HK-2 (cell line): ENCODE measurements around the gene ARHGEF10L.
A peak's percentile ranks its signal among the peaks of the same experiment; 100 is the strongest.

Source experiments
- DNase-seq: peaks from one replicate; pipeline ENCODE4 v3.0.0-alpha.2; 2018; ENCODE audit not compliant: unreplicated experiment

ARHGEF10L gene

DNA sequence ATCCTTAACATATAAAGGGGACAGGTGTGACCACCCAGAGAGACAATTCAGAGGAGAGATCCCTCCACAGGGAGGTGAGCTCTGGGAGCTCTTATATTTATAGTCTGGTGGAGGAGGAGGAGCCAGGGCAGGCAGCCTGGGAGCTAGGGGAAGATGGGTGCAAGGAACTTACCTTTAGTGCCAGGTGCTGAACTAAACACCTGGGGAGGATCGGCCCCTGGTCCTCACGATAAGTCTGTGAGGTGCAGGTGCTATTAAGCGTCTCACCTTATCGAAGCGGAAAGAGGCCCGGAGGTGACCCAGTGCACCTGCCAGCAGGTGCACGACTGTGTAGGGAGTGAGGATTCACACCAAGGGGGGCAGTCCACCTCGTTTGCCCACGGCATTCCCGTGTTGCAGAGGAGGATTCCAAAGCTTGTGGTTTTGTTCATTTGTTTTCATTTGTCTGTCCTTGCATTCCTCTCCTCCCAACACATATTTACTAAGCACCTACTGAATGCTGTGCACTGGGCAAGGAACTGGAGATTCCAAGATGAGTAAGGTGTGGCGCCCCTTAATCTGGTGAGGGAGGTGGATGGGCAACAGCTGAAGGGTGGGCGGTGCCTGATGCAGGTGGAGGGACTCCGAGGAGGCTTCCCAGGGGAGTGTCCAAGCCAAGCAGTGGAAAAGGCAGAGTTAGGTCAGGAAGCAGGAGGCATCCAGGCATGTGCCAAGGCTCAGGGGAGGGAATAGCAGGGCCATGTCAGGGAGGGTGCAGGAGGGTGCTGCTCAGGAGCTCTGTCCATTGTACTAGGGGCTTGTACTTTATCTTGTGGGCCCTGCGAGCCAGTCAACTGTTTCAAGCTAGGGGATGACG lies 11.5 kb downstream of the ARHGEF10L start:
- DNase-seq = no peak

DNA sequence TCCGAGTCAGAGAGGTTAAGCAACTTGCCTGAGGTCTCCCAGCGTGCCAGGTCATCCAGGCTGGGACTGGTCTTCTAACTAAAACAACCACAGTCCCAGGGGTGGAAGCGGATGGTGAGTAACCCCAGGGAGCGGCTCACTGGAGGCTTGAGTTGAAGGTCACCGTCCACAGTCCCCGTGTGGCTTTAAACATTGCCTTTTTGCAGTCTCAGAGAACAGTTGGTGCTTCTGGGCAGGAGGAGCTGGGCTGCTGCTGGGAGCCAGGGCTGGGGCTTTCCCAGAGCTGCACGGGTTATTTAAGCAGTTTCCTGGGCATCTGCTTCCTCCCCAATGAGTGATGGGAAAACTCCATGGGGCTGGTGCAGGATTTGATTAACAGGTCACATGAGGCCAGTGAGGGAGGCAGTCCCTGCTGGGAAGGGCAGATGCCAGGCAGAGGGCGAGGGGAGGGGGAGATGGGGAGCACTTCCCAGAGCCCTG lies 12.3 kb downstream of the ARHGEF10L start:
- peak; percentile 64 for DNase-seq

DNA sequence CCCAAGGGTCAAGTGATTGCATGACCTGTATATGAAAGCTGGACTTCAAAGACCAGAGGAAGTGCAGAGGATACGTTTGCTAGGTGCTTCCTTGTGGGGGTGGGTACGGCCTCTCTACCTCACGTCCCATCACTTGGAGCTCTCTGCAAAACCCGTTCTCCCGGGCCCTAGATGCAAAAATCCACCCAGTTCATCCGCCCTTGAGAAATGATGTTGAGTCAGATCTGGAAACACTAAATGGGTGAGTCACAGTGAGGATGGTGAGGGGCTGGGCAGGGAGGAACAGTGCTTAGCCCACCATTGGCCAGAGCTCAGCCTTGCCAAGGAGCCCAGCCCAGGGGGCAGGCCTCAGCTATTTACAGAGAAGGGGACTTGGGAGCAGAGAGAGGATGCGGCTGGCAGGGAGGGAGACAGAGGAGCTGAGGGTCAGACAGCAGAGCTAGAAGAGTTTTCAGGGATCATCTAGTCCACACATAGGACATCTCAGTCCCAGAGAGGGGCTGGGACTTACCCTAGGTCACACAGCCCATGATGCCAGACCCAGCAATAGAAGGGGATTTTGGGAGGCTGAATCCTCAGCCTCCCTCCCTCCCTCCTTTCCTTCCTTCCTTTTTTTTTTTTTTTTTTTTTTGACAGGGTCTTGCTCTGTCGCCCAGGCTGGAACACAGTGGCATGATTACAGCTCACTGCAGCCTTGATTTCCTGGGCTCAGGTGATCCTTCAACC lies 14.6 kb downstream of the ARHGEF10L start:
- DNase-seq = peak; percentile 77

DNA sequence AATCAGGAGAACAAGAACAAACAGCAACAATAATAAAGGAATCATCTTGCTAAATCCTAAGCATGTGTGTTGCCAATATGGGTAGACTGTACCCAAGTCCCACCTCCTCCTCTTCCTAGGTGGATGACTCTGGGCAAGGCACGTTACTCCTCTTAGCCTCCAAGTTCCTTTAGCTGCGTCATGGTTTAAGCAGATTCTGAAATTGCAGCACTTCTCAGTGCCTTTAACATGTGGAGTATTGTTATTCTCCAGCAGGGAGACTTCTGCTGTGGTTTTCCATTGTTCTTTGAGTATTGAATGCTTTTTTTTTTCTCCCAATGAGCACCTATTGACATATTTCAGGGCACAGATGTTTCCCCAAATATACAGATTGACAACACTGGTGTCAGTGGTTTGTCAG lies 15.5 kb downstream of the ARHGEF10L start:
- no peak for DNase-seq

DNA sequence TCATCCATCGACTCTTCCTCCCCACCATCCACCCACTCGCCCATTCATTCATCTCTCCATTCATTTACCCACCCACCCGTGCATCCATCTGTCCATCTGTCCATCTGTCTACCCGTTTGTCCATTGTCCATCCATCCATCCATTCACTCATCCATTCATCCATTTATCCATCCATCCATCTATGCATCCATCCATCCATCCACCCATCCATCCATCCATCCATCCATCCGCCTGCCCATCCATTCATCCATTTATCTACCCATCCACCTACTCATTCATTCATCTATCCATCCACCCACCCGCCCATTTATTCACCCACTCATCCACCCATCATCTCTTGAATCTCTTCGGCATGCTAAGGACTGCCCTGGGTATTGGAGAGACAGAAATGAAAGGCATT lies 18.5 kb downstream of the ARHGEF10L start:
- no peak for DNase-seq

DNA sequence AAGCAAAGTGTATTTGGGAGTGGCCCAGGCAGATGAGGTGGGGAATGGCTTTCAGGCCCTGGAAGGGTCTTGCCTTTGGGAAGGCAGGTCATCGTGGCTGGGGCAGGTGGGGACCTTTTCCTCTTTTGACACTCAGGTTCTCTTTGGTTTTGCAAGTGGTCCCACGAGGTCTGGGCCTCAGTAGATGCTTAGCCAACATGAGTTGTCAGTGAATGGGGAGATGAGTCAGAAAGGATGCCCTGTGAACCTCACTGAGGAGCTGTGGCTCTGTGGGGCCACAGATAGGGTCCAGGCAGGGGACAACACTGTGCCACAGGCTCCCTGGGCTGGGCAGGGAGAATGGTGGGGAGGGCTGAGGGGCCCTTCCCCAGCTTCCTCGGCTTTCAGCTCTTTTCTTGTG lies 19.0 kb downstream of the ARHGEF10L start:
- DNase-seq = no peak

DNA sequence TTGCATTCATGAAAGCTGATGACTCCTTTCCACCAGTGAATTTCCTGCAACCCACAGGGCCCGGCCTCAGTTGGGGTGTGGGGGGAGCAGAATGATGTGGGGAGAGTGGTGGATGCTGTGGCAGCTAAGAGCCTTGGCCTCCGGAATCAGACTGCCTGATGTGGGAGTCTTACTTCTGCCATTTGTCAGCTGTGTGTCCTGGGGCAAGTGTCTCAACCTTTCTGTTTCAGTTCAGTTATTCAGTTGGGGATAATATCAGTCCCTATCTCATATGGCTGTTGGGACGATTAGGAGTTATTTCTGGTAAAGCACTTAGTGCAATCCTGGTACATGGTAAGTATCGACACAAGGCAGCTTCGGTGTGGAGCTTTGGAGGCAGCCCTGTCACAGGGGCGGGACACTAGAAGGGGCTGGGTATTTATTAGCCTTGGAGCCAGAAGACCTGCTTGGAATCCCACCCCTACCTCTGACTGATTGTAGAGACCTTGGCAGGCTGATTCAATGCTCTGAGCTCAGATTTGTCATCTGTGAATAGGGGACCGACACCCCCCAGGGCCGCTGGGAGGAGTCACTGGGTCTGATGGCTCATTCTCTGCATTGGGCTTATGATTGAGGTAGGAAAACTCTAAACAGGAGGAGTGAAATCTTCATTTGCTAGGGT lies 19.6 kb downstream of the ARHGEF10L start:
- DNase-seq = peak; percentile 61

DNA sequence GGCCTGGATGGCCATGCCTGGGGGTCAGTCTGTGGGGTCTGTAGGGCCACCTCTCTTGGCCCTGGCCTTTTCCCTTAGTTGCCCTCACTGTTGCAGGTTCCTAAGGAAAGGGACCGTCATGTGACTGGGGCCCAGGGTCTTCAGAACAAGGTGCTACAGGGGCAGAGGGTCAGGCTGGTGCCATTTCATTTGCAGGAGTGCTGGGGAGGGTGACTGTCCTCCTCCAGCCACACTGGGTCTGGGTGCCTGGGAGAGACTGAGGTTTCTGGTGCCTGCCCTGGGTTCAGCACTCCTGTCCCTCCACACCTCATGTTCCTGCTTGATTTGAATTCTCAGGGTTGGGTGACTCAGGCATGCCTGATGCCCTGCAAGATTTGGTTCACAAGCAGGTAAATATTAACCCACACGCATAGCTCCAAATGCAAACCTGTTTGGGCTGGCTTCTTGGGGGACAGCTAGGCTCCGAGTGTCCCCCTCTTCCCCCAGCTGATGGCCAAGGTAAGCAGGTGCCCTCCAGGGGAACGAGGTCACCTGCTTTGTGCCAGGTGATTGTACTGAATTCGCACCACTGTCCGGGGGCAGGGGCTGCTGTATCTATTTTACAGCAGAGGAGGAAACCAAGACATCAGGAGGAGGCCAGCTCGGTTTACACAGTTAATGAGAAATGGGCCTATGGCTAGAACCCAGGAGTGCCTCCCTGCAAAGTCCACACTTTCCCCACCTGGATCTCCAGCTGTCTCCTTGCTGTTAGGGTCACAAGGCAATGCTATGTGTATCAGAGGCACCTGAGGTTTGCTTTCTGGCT lies 20.3 kb downstream of the ARHGEF10L start:
- peak; percentile 67 for DNase-seq

DNA sequence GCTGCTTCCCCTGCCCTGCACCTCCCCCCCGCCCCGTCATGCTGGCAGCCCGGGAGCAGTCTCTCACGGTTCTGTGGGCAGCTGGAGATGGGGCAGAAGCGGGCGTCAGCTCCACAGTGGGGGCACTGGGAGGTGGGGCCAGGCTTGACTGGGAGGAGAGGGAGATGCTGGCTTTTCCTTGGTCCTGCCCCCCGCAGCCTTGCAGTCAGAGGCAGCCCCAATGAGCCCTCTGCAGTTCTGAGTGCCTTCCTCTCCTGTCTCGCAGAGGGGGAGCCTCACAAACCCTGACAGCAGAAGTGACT lies 21.7 kb downstream of the ARHGEF10L start:
- DNase-seq = peak; percentile 69

DNA sequence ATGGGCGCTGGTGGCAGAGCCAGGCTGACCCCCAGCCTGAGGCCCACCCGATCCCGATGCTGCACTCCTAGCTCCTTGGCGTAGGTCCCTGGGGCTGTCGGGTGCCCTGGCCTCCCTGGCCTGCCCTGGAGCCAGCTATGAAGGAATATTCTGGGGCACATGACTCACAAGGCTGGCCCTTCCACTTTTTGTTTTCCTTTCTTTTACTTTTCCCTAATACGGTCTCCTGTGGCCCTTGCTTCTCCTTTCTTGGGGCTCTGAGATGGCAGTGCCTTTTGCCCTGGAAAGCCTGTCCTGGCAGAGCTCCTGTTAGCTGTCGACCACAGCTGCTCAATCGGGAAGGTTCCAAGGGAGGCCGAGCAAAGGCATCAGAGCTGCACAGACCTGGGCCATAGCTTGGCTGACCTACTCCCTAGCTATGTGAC lies 22.1 kb downstream of the ARHGEF10L start:
- no peak for DNase-seq

DNA sequence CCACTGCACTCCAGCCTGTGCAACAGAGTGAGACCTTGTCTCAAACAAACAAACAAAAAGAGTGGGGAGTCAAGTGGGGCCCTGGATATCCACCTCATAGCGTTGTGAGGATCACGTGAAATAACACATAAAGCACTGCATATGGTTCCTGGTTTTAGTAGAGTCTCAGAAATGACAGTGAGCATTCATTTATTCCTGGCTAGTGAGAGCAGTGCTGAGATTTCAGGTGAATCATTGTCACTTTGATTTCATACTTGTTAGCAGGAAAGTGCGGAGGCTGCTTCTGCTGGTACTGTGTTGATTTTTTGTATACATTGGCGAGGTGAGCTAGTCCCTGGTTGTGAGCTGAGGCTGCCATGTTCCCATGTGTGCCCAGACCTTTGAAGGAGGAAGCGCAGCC lies 22.9 kb downstream of the ARHGEF10L start:
- no peak for DNase-seq

DNA sequence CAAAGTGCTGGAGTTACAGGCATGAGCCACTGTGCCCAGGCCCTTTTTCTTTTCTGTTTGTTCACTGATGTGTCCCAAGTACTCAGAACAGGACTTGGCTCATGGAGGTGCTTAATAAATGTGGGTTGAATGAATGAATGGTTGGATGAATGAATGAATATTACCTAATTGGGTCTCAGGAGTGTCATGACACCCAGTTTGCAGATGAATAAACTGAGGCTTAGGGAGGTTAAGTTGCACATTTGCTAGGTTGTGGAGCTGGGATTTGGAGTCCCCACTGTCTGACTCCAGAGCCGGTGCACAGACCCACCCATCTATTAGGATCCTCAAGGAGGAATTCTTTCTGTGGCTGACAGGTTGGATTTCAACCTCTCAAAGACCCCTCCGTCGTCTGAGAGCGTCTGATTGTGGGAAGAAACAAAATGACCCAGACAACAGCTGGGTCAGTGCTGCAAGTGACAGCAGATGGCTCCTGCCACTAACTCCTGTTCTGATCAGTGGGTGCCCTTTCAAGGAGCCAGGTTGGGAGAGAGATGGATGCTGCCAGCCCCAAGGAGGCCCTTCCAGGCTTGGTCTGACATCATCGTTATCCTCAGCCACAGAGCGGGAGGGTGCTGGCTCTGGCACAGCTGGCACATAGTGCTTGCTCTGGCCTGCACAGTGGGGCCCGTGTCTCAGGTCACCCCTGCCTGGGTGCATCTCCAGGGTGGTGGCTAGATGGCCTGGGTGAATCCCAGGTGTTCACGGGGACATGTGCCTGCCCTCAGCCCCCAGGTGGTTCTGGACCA lies 24.2 kb downstream of the ARHGEF10L start:
- no peak for DNase-seq

DNA sequence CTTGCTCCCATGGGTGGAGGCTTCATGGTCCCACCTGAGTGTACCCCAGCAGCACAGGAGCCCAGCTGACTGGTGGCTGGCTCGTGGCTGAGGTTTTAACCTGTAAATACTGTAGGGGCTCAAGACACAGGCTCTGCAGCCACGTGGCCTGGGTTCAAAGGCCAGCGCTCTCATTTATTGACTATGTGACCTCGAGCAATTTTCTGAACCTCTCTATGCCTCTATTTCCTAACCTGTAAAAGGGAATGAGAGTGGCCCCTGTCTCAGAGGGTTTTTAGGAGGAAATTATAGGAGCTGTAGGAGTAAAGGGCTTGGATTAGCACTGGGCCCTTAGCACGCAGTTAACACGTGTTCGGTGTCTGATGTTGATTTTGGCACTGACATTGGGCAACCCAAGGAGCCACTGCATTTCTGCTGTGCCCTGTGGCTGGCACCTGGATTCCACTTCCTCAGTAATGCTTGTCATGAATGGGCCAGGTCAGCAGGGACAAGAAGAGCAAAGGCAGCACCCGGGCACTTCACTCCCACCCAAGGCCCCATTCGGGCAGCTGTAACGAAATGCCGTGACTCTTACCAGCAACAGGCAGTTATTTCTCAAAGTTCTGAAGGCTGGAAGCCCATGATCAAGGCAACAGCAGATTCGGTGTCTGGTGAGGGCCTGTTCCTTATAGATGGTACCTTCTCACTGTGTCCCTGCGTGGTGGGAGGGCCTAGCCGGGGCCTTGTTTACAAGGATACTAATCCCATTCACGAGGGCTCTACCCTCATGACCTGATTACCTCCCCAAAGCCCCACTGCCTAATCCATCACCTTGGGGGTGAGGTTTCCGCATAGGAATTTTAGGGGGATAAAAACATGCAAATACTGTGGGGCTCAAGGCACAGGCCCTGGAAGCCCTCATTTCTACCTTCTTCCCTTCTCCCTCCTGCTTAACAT lies 25.2 kb downstream of the ARHGEF10L start:
- DNase-seq = no peak

DNA sequence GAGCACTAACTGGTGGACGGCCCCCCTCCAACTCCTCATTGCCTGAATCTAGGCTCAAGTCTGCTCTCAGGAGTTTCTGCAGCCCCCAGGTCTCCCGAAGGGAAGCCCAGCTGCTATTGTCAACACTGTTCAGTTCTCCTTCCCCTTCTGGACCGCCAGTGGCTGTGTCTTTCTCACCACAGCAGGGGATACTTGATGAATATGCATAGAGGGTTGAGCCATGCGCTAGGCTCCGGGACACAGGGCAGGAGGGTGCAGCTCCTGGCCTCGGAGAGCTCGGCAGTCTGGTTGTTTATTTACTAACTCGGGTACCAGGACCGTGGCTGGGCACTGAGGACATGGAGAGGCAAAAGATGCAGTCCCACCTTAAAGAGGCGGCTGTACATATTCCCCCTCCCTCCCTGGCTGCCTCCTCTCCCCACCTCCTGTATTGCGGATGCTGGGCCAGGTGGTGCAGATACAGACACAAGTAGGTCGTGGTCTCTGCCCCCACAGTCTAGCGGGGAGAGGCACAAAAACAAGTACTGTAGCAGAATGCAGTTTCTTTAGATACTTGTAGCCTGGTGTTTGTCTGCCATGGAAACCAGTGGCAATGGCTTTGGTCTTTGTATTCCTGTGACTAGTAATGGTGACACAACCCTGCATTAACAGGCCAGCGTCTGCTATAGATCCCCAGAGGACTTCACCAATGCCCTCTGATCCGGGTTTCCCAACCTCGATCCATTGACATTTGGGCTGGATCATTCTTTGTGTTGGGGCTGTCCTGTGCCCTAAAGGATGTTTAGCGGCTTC lies 26.2 kb downstream of the ARHGEF10L start:
- no peak for DNase-seq

DNA sequence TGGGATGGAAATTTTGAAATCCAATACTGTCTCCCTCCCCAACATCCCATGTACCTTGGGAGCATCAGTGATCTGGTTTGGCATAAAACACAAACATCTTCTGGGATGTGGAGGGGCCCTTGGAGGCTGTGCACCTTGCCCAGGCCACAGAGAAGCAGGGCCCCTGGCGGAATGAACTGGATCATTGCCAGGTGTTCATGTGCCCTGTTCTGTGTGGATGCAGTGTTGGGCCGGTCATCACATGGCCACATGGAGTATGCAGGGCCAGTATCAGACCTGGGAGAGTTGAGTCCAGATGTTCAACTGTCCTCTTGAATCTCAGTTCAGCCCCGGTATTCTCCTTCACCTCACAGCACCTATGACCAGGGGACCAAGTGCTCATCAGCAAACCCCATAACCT lies 26.9 kb downstream of the ARHGEF10L start:
- no peak for DNase-seq

DNA sequence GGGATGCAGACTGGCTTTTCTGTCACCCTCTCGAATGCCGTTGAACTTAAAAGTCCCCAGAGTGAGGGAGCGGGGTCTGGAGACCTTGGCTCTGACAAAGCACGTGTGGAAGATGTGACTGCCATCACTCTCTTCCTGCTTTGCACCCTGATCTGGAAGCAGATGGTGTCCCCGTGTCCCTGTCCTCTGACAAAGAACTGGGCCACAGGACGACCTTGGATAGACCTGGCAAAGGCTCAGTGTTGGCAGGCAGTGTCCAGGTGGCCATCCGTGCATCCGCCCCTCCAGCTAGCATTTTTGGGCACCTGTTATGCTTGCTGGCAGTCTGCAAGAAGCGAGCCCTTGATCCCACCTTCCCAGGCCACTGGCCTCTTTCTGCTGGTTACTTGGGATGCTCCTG lies 27.4 kb downstream of the ARHGEF10L start:
- DNase-seq = no peak

DNA sequence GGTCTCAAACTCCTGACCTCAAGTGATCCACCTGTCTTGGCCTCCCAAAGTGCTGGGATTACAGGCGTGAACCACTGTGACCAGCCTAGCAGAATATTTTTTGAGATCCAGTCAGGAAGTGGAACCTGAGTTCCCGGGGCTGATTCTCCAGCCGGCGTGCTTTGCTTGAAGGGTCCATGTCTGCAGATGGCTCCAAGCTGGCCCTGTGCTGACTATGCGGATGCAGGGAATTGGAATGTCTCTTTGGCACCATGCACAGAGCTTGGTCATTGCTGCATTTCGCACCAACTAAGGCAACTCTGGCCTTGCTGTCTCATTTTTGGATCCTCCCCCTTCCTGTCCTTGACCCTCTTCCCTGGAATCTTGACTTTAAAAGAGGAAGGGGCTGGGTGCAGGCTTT lies 28.1 kb downstream of the ARHGEF10L start:
- DNase-seq = no peak

DNA sequence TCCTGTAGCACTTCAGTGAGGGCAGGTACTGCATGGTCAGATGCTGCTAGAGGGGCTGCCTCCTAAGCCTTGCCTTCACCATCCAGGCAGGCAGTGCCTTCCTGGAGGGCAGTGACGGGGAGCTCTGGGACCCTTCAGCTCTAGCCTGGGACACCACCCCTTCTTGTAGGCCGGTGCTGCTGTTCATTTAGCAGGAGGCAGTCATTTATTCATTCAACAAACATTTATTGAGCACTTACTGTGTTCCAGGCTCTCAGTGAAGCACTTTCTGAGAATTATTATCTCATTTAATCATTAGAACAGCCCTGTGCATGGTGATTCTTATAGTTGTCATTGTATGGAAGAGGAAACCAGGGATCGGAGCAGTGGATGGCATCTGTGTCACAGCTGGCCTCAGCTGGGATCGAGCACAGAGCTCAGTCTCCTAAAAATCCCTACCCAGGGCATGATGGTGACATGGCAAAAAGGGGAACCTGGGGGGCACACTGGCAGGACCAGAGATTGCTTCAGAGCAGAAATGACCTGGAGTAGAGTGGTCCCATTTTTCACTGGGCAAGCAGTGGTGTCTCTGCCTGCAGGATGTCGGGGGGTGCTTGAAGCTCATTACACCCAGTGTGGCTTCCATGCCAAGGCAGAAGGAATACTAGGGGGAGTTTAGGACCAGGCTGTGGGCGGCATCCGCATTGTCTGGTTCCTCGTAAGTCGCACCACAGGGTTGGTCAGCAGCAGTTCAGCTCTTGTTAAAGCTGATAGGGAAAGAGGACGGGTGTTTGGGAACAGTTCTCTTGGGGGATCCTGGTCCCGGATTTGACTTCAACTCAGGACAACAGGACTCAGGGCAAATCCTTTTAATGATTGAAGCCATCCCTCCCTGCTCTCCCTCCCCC lies 28.8 kb downstream of the ARHGEF10L start:
- DNase-seq = no peak
